HG02970 (cell line): ENCODE measurements around the gene KLF6.
A peak's percentile ranks its signal among the peaks of the same experiment; 100 is the strongest.

ENCODE experiments used
- ATAC-seq: cut with Tn5 transposase; IDR thresholded peaks from one replicate; pipeline ENCODE4 v1.9.1; 2021; ENCODE audit warnings: mild to moderate bottlenecking, moderate library complexity, moderate number of reproducible peaks; ENCODE audit not compliant: unreplicated experiment, low FRiP score

KLF6 gene

DNA sequence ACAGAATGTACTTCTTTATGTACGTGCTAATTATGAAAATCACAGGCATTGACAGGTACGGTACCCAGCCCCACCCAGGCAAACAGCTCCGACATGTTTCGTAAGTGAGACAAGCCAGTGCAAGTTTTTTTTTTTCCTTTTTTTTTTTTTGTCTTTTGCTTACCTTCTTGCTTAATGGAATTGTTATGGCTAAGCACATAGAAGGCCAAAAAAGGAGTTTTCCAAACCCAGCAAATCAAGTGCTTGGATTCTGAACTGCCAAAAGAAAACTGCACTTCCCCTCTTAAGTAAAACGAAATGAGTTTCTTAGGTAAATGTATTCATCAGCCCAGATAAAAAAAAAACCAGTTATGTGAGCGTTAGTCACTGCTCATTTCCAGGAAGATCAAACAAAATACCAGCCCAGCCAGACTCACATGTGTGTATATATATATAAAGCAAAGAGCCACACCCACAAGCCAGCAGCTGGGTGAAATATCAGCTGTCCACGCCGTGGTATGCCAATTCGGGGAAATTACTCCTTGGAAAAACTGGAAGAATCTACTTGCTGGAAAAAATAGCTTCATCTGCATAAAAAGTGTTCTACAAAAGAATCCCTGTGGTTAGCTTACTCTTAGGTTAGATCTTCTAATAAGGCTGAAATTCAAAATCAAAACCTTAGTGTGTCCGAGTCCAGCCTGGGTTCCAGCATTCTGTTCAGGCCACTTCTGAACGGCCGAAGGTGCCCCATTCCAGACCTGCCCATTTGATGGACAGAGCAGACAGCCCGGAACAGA, 8.0 kb downstream of the KLF6 start:
- no peak for ATAC-seq

DNA sequence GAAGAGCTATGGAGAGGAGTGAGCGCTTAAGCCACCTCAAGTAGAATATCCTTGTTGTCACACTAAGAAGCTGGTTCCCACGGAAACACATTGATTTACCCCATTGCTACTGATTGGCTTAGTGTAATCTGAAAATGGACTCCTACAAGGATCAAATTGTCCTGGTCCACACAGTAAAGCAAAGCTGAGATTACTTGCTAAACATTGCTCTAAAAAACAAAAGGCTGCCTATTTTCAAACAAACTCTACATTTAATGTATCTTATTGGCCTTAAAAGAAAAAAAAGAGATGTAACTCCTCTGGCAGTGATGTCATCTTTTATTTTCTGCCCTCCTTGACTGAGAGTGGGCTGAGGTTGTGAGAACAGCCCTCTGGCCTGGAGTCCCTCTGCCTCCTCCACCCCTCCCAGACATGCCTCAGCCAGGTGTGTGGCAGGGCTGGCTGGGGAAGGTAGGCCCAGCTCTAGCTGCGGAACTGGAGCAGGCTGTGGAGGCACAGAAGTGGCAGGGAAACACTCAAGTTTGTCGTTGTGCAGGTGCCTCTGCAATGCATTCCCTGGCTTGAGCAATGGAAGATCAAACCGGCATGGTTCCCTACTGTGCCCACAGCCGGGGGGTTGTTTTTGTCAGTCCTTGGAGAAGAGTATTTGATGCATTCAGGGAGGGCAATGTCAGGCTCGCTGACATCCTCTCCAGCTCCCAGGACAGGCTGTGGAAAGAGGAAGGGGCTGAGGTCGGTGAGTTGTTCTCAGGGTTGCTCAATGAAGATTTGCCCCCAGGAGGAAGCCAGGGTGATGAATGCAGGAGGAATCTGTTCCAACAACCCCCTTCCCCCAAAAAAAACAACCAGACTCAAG, 9.1 kb downstream of the KLF6 start:
- ATAC-seq: no peak

DNA sequence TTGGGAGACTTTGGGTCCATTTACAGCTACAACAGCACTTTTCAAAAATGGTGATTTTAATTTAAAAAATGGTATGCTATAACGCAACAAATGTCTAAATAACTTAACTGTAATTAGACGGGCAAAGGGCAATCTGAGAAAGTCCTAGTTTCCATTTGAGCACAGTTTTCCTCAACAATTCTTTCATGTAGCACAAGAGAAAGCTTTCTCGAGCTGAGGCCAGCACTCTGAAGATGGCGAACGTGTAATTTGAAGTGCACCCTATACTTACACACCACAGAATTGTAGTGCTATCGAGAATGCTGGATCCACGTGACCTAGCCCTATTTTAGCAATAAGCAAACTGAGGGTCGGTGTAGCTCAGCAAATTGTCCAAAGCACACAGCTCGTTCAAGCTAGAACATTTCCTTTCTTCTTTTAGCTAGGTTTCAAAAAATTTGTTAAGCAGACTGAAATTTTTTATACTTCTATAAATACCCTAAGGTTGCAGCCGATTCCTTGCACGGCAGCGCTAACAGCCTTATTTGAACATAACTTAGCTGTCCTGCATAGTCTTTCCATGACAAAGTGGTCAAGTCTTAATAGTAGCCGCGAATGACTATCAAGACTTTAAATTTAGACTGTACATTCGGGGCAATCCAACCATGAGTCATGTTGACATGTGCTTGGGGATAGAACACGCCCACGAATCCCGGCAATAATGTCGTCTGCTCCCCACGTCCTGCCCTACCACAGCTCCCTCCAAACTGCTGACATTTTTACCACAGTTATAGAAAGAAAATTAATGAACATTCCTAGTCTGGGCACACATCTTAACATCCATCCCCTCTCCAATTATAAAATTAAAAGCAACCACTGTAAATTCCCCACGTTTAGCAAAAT, 10.0 kb downstream of the KLF6 start:
- no peak for ATAC-seq

DNA sequence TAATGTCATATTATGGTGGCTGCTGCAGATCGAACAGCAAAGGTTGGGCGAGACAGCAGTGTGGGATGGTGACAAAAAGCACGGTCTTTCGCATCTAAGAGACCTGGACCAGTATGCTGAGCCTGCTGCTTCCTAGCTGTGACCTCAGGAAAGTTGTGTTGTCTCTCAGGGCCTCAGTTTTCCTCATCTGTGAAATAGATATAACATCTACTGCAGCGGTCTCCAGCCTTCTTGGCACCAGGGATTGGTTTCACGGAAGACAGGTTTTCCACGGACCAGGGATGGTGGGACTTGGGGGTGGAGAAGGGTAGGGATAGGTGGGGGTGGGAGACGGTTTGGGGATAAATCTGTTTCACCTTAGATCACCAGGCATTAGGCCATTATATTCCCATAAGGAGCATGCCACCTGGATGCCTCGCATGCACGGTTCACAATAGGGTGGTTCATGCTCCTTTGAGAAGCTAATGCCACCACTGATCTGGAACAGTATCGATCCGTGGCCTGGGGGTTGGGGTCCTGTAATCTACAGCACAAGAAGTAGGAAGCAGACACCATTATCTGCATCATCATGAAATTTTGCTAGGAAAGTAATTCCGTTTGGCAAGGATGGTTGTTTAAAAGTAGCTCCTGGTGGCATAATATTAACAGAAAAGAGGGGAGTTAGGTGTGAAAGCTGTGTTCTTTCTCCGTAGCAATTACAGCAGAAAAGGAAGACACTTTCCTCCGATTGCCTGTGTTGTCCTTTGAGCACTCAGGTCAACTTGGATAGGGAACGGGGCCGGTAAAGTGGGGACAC, 10.8 kb downstream of the KLF6 start:
- no peak for ATAC-seq

DNA sequence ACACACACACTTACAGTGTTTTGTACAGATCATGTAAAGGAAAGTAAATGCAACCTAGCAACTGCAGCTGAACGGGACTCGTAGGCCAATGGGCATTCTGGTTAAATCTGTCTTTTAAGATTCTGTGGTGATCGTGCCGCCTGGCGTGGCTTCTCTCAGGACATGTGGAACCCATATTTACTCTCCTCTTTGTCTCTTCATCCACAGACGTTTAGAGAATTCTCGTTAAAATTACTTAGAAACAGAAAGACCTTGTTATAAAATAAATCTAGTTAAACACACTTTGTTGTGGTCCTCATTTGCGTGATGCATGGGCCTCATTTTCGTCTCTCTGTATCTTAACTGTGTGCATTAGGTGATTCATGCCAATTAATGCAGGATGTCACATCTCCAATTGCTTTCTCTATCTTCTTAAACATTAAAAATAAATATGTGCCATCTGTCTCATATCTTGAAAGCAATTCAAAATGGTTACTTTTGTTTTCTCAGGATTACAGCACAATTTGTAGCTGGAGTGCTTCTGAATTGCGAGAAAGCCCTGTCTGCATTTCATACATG, 11.5 kb downstream of the KLF6 start:
- no peak for ATAC-seq

DNA sequence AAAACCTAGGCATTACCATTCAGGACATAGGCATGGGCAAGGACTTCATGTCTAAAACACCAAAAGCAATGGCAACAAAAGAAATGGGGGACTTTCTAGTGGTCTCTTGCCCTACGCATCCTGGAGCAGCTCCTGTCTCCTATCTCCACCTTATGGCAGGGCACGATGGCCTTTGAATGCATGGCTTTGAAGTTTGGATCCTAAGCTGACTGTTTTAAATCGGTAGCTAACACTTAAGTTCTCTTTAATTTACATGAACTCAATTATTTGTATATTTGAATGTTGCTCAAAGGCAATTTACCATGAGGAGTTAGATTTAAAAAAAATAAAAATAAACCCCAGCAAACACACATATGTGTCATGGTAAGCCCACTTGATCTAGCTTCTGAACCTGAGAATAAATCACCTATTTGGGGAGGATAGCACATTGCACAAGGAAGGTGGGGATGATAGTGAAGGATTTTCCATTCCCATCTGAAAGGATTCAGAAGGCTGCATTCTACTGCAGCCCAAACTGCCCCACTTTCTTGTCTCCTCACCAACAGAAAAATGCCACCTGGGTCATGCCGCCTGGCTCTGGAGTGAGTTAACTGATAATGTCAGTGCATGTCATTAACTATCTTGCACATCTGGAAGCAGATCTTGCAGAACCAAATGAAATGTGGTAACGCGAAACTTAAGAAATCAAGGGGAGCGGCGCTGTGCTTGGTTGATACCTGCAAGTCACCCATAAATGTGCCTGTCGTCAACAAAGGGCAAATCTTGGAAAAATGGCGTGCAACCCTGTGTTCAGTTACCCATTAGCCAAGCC, 12.4 kb downstream of the KLF6 start:
- ATAC-seq: no peak

DNA sequence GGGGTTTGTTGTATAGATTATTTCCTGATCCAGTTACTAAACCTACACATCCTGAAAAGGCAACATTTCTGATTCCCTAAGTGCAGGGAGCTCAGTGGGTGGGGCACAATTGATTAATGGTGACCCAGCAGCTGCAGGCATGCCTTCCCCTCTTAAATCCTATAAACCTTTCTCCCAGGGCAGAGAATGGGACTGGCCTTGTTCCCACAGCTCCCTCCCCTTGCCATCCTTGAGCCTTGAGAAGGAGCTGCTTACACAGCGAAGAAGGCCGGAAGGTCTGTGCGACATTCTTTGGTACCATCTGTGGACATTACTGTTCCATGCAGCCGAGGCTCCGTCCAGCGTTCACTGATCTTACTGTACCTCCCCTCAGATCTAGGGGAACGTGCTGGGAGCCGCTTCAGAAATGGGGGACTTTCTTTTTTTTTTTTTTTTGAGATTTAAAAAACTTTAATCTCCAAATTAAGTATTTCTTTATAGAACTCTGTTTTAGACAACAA, 14.3 kb downstream of the KLF6 start:
- no peak for ATAC-seq

DNA sequence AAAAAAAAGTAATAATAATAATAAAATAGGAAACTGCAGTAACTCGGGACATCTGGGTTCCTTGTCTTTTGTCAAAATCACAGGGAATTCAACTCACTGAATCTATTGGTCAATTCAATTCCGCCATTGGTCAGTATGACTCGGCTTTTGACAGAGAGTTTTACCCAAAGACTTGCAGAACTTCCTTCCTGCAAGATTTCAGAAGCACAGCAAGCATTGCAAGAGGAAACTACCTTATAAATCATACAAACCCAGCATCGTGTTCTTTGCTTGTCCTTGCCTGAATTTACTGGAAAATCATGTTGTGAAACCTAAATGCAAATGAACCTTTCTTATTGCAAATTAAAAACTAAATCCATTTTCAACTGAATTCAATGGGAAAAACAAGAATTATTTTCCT, 15.5 kb downstream of the KLF6 start:
- ATAC-seq: no peak

DNA sequence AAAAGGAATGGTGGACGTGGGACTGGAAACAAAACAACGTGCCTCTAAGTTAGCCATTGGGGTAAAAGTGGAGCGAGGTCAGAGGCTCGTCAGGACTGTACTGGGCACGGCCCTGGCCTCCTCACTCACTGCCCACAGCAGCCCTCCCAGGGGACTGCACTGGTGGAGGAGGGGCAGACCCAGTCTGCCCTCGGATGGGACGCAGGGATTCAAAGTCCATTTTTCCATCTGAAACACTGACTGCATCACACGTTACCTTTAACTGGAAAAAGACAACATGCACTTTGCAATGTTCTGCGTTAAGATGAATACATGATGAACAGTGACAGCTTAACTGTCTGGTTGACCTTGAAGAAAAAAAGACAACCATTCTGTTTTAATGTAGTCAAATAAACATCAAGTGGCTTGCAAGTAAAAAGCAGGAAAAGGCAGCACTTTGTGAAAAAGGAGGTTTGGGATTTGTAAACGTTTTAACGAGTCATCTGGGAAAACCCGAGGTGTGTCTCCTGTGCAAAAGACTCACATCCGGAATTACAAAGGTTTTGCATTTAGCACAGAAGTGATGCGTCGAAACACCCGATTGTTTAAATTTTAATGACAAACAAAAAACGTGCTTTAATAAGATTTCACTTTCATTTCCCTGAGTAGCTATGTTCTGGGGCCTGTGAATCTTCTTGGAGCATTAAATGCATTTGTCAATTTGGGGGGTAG, 18.8 kb downstream of the KLF6 start:
- ATAC-seq: no peak

DNA sequence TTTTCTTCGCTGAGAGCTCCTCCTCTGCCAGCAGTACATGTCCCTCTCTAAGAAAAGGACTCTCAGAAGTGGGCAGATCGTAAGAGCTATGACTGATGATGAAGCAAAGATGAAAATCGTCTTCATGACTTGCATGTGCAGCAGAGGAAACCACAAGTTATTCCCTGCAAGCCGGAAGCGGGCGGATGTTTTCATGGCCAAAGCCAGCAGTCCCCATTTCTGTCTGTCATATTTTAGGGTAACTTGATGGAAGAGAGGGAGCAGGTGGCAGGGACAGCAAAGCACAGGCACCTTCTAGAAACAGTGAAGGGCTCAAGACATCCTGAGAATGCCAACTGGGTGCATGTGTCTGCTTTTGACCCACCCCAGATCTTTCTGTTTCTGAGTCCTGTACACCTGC, 19.9 kb downstream of the KLF6 start:
- ATAC-seq: no peak

DNA sequence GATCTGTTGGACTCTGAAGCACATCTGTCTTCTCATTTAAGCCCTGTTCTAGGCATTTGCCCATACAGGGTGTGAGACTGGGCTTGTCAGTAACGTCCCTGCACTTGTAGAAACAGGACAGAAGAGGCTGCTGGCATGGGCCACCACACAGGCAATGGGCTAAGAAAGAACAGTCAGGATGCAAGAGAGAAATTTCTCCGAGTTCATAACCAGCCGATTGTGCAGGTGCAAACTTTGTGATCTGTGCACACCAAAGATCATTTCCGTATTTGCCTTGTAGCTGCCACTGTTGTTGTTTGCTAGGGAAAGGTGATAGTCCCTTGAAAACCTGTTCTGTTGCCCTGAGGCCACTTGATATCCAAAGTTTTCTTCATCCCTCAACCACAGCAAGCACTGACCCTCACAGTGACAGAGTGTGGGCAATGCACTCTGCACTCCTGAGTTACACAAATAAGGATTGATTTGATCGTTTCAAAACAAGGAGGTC, 20.3 kb downstream of the KLF6 start:
- ATAC-seq: no peak

DNA sequence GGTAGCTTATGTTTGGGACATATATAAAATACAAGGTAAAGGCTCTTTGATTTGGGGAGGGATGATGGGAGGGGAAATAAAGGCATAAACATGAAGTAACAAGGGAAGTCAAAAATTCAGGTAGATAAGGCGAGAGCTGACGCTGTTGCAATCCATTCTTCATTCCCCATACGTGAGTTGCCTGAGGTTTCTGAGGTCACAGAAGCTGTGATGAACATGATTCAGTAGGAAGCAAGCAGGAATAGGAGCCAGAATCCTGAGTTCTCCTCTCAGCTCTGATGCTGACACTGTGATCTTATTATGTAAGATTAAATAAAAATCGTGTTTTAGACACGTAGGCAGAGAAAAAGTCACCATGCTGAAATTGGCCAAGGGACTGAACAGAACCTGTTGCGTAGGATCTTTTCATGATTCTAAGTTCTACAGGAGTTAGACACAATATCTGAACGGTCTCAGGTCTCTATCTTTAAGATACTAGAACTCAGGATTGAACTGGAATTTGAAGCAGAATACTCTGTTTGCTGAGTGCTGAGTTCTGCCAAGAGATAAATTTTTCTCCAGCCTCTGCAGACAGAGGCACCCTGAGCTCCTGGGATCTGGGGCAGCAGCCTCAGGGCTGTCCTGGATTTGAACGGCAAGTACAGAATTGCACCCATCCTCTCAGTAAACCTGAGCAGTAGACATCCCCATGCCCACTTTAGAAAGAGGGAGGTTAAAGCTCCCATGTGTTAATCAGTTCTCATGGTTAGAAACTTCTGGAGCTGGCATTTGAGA, 21.0 kb downstream of the KLF6 start:
- no peak for ATAC-seq

DNA sequence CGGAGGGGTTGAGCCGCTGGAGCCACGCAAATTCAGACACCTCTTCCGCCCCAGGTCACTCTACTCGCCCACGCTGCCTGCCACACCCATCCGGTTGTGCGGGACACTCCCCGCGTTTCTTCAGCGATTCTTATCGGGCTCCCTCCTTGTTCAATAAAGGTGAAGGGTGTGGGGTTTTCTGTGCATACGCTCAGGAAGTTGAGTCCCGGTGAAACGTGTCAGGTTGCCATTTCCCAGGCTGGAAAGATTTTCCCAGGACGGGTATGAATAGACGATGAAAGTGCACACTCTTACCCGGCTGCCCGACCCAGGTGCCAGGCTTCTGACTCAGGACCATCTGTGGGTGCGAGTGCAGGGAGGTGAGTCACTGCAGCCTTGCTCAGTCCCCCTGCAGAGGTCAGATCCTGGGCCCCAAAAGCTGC, 22.0 kb downstream of the KLF6 start:
- no peak for ATAC-seq

DNA sequence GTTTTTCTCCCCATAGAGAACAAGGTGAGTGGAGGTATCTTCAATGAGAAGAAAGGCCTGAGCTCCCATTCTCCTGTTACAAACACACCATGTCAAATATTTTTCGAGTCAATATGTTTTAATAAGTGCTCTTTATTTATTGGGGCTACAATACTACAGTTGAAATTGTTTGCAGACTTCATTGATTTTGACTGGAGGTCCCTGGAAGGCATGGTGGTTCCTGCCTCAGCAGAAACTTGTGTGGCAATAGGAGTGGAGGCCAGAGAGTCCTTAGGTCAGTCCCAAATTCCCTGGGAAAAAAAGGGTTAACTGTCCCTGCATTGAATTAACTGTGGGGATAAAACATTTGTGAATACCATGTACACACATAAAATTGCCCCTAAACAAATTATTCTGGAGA, 22.7 kb downstream of the KLF6 start:
- ATAC-seq: no peak

DNA sequence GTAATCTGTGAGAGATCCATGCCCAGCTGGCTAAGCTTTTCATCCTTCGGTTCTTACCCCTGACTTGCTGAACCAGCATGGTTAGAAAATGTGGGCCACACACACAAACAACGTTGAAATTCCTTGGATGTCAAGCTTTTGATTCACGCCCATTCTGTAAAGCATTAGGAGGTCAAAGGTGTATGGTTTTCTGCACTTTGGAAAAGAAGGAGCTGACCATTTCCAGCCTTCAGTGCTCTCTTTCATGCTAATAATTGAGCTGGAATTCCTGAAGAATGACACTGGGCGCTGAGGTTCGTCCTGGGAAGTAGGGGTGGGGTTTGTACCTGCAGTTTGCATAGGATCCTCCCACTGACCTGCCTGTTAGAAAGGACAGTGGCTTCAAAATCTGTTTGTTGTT, 23.1 kb downstream of the KLF6 start:
- ATAC-seq: no peak

DNA sequence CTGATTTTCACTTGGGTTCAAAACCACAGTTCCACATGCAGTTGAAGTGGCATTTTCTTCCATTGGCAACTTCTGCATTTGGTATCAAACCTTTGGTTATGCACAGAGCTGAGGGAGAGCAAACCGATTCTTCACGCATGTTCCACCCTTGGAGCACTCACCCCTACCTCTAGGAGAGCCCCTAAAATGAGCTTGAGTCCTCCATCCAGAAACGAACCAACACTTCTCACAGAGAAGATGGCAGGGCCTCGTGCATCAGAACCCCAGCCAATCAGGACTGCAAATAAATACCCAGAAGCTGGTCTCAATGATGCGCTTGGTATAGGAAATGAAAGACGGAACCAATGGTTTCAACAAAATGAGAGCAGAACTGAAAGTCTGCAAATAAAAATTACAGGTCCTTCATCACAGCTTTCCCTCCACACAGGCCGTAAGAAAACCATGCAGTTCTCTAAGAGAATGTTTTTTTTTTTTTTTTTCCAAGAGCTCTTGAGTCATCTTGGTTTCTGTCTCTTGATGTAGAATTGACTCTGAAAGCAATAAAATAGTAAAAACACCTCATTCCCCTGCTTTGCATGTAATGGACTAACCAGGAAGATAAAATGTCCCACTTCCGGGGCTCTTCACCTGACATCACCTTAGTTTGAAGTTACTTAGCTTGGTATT, 23.9 kb downstream of the KLF6 start:
- peak; percentile 42 for ATAC-seq

DNA sequence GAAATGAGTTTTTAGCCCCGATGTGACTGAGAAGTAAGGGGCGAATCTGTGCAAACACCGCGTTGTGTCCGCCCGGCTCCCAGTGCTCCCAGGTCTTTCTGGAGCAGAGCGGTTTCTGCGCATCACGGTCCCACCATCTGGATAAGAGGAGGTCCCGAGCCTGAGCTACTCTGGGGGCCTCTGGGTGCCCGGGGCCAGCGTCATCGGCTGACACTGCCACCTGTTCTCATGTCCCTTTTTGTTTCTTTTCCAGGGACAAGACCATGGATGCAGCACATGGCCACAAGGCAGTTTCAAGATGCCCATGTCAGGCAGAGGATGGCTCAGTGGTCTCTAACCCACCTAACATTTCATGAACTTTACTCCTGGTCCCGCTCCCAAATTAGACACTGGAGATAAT, 24.9 kb downstream of the KLF6 start:
- no peak for ATAC-seq
